Fibroblast of the conjunctiva (primary cell): Measurements from ENCODE around the gene TEX52.
A peak's percentile ranks its signal among the peaks of the same experiment; 100 is the strongest.
"Not testable (repeated sequence)": the region's sequence is repeated elsewhere in the genome, so short reads cannot be mapped to it uniquely, and the experiment has no call there.

Experiments
- DNase-seq: peaks from one replicate; pipeline ENCODE4 v3.0.0-alpha.2; 2010; ENCODE audit warnings: low read depth

Gene TEX52

DNA sequence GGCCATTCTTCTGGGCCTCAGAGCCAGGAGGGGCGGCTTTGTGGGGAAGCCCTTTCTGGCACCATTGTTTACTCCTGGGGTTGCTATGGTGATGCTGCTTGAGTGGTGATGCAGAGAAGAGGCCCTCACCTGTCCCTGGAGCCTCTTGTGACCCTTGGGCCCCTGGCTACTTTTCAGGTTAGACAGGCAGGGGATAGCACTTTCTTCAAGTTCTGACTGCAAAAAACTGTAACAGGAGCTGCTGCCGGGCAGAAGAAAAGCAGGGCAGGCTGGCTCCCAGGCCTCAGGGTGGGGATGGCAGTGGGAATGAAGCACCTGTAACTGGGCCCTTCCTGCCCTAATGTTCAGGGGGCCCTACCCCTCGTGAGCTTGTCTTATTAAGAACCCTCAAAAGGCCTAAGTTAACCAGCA lies at the start of gene TEX52:
TSS of gene TEX52 (minus strand) at position 19 of the 411 bp plus-strand sequence. CDS start at position 6, 13 bp downstream.
- DNase-seq: no peak

DNA sequence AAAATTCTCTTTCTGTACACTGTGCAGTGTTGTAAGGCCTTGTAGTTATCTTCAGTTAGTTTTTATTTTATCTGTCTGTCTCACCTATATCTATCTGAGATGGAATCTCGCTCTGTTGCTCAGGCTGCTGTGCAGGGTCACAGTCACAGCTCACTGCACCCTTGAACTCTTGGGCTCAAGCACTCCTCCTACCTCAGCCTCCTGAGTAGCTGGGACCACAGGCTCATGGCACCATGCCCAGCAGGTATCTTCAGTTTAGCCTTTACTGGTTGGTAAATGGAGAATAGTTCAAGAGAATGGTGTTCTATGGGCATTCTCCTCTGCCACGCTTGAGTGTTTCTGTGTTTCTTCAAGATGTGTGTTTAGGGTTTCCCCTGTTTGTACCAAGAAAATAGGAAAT lies 47.4 kb upstream of the TEX52 start:
- DNase-seq: no peak

DNA sequence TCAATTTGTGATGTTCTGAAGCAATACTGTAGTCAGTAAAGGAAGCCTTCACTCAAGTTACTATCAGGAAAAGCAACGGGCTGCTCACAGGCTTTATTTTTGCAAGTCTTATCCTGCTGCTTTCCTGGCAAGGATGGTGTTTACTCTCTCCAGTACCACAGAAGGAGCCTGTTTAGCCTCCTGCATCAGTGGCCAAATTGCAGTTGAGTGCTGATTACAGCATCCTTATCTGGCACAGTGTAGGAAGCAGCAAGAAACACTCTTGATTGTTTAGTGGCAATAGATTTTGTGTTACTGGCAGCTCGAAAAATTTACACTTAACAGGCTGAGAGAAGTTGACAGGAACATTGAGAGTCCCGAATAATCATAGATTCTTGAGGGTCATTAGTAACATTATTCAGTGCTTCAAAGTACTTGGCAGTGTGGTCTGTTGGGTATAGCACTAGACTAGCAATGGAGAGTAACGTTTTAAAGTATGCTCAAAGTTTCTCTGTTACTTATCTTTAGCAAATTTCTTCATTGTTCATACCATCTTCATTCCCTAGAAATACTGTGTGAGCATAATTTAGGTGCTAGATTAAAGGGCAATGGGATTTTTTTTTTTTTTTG lies 45.5 kb upstream of the TEX52 start:
- DNase-seq: no peak

DNA sequence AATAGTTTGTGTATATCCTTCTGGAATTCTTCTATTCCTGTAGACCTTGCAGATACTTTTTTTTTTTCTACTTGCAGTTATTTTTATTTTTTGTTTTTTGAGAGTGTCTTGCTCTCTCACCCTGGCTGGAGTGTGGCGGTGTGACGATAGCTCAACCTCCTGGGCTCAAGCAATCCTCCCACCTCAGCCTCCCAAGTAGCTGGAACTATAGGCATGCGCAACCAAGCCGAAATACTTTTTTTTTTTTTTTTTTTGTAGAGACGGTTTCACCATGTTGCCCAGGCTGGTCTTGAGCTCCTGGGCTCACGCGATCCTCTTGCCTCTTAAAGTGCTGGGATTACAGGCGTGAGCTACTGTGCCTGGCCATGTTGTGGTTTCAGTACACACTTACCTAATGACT lies 43.8 kb upstream of the TEX52 start:
- no peak for DNase-seq

DNA sequence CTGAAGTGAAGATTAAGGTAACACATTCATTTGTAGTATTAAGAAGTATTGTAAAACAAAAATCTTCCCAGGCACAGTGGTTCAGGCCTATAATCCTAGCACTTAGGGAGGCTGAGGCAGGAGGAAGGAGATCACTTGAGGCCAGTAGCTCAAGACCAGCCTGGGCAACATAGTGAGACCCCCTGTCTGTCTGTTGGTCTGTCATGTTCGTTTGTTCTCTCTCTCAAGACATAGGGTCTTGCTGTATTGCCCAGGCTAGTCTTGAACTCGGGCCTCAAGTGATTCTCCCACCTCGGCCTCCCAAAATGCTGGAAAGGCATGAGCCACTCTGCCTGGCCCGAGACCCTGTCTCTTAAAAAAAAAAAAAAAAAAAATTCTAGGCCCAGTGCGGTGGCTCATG lies 40.6 kb upstream of the TEX52 start:
- no peak for DNase-seq

DNA sequence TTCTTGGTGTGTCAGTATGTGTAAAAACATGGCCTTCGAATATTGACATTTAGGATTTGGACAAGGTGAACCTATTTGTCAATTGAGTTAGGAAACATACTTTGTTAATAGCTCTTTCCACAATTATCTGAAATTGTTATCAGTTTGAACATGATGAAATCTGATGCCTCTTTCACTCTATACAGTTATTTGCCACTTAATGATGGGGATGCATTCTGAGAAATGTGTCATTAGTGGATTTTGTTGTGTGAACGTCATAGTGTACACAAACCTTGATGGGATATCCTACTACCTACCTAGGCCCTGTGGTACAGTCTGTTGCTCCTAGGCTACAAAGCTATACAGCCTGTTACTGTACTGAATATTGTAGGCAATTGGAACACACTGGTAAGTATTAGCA lies 38.7 kb upstream of the TEX52 start:
- DNase-seq: no peak

DNA sequence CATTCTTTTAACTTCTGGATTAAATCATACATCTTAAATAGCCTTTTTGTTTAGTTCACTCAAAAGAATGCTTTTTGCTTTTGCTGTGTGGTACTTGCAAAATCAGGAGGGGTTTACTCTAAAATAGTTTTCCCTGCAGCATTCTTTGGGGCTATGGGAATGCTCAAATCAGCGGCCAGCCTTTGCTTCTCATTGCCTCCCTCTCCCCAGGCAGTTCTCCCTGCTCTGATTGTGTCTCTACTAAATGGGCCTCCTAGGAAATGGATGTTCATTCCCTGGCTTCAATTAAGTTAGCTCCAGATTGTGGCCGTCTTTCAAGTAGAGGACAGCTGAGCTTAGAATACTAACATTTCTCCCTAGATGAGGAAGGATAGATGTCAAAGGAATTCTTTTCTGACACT lies 38.2 kb upstream of the TEX52 start:
- no peak for DNase-seq

DNA sequence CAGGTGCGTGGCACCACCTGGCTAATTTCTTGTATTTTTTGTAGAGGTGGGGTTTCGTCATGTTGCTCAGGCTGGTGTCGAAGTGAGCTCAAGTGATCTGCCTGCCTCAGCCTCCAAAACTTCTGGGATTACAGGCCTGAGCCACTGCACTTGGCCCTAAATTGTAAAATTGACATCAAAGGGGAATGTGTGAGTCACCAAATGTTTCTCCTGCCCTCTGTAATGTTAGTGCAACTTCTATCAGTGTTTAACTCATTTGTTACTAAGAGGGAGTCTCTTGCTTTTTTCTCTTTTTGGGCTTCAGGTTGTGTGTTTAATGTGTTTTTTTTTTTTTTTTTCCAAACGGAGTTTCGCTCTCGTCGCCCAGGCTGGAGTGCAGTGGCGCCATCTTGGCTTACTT lies 36.2 kb upstream of the TEX52 start:
- peak; percentile 90 for DNase-seq

DNA sequence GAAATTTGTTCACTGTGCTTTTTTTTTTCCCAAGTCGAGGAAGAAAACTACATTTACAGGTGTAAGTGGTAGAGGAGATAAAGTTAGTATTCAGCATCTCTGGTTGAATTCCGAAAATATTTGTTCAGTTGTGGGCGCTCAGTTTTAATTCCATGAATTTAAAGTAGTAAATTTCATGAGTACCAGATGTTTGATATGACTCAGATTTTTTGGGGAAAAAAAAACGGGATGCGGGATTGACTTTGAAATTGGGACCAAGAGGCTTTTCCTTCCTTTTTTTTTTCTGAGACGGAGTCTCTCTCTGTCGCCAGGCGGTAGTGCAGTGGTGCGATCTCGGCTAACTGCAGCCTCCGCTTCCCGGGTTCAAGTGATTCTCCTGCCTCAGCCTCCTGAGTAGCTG lies 35.4 kb upstream of the TEX52 start:
- DNase-seq: no peak

DNA sequence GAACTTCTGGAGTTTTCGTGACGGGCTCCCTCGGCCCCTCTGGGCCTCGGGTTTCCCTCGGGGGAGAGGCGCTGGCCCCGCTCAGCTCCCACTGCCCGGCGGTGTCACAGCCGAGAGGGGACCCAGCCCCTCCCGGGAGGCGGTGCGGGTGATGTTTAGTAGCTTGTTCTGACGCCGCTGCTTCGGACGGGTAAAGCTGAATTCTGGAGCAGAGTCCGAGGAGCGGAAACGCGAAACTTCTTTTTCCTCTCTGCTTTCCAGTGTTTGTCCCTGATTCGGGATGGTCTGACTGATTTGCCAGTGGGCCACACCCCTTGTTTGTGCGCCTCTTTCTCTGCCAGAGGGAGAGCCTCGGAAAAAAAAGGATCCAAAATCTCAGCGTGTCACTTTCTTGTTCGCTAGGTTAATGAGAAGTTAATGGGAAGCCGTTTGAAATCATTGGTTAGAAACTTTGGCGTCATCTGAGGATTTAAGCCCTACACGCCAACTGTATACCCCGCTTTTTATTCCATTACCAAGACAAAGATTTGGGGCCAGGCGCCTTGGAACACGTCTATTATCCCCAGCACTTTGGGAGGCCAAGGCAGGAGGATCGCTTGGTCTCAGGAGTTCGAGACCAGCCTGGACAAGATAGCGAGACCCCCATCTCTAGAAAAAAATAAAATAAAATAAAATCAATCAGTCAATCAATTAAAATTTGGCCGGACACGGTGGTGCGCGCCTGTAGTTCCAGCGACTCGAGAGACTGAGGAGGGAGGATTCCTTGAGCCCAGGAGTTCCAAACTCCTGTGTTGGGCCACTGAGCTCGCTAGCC lies 34.6 kb upstream of the TEX52 start:
- DNase-seq: peak; percentile 58

DNA sequence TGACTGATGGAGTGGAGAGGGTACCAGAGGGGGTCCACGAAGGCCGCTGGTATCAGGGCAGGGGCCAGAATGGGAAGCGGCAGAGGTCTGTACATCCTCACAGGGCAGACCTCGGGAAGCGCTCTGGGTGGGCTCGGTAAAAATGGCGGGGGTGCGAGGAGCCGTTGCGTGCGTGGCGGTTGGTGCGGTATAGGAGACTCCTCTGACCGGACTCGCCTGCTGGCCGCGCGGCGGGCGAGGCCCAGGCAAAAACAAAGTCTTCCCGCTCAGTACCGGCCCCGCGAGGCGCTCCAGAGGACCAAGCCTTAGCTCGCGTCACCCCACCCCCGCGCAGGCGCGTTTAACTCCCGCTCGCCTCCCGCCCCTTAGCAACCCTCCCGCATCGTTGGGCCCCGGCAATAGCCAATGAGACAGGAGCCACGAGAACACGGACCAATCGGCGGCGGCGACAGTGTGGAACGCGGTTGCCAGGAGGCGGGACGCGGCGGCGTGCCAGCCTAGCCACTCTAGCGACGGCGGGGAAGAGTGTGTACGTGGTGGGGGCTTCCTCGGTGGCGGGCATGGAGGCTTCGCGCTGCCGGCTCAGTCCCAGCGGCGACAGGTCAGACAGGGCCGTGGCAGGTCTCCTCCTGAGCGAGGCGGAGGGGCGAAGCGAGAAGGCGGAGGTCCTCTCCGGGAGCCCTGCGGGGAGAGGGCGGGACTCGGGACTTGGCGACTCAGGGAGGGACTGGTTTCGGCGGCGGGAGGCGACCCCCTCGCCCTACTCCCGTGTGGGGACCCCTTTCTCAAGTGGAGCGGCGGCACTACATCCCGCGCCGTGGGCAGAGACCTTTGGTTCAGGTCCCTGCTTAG lies 33.8 kb upstream of the TEX52 start, which contains the start of gene TULP3:
TSS of gene TULP3 (plus strand) at position 504 of the 852 bp plus-strand sequence. CDS start at position 561, 57 bp downstream.
- peak; percentile 96 for DNase-seq

DNA sequence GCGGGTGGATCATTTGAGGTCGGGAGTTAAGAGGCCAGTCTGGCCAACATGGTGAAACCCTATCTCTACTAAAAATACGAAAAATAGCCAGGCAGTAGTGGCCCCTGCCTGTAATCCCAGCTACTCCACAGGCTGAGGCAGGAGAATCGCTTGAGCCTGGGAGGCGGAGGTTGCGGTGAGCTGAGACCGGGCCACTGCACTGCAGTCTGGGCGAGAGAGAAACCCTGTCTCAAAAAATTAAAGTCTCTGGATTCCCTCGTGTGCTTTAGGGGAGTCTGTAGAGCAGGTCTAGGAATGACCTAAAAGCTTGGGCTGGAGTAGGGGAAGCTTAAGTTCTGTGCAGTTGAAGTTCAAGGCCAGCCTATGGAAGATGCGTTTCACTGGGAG lies 33.2 kb upstream of the TEX52 start:
- DNase-seq: no peak

DNA sequence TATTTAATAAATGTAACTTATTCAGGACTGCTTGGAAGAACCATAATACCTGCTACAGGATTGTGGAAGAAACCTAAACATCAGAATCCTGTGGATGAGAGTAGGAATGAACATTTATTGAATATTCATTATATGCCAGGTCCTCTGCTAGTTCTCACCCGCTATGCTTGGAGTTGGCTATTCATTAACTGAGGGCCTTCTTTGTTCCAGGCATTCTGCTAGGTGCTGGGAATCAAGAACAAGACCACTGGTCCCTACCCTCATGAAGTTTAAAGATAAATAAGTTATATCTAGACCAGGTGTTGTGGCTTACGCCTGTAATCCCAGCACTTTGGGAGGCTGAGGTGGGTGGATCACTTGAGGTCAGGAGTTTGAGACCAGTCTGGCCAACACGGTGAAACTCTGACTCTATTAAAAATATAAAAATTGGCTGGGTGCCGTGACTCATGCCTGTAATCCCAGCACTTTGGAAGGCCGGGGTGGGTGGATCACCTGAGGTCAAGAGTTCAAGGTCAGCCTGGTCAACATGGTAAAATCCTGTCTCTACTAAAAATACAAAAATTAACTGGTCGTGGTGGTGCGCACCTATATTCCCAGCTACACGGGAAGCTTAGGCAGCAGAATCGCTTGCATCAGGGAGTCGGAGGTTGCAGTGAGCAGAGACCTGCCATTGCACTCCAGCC lies 30.1 kb upstream of the TEX52 start:
- DNase-seq: no peak

DNA sequence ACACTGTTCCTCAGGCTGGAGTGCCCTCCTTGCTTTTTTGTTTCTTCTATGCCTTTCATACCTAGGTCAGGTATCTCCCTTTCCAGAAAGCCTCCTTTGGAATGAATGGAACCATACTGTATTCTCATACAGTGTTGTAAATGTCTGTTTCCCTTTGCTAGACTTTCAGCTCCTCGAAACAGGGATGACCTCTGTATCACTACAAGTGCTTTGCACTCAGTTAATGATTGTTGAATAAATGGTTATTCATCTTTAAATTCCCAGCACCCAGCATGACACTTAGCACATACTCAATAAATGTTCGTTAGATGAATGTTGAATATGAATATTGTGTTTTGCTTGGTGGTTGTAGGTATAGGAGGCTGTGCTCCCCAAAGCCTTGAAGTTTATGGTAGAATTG lies 28.0 kb upstream of the TEX52 start:
- no peak for DNase-seq

DNA sequence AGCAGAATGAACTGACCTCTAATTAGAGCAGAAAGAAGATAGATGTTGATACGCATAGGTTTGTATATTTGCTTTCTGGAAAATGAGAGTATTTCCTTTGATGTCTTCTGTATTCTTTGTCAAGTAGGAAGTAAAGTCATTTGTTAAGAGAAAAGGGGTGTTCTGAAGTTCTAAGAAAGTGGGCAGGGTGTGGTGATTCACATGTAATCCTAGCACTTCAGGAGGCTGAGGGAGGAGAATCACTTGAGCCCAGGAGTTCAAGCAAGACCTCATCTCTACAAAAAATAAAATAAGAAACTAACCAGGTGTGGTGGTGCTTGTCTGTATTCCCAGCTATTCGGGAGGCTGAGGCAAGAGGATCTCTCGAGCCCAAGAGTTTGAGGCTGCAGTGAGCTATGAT lies 23.0 kb upstream of the TEX52 start:
- DNase-seq: no peak

DNA sequence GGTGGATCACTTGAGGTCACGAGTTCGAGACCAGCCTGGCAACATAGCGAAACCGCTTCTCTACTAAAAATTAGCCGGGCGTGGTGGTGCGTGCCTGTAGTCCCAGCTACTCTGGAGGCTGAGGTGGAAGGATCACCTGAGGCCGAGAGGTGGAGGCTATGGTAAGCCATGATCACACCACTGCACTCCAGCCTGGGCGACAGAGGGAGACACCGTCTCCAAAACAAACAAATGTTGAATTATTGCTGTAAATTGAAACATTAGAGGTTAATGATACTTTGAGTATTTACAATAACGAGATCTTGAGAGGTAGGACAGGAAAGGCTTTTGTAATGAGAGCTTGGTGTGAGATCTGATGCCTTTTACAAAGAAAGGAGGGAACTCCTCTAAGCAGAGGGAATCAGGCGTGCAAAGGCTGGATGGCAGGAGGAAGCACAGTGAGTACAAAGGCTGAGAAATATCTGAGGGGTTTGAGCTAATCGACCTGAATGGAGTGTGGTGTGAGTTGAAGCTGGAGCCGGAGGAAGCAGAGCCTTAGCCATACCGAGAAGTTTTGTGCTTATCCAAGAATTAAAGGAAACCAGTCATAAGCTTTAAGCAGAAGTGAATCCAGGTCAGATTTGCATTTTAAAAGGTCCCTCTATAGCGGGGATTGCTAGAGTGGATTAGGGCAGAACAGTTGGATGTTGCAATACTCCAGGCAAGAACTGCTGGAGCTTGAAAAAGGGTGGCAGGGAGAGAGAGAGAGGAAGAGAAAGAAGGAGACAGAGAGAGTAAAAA lies 21.3 kb upstream of the TEX52 start:
- DNase-seq: peak; percentile 51

DNA sequence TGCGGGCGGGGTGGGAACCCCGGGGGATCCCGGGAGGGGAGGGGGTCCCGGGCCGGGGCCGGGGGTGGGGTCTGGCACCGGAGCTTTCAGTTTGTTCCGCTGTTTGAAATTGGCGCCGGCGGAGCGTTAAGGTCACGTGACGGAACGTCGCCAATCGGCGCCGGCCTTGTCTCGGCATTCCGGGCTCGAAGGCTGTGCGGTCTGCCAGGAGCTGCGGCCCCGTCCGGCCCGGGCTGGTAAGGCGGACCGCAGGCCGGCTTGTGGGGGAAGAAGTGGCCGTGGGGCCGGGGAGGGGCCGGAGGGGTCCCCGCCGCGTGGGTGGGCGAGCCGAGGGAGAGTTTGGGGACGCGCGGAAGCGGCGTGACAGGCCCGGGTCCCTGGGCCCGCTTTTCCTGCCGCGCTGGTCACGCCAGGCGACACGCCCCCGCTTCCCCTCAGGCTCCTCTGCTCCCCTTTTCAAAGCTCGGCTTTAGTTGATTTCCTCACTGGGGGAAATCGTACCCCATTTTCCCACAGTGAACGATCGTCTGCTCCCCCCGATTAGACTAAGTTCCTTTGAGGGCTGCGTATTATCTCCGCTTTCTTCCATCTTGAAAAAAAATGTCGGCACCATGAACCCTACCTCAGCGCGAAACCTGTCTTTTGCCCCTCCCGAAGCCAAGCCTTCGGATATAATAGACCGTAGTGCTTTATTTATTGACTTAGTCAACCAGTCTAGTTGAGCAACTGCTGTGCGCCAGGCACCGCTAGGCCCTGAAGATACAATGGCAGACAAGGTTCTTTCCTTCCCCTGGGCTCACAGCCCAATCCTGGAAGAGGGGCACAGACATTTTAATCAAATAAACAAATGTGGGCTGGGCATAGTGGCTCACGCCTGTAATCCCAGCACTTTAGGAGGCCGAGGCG lies 20.5 kb upstream of the TEX52 start, which contains the start of the genes FOXM1 and RHNO1:
TSS of gene FOXM1 (minus strand) at position 128 of the 906 bp plus-strand sequence. CDS start 2,696 bp downstream, outside the sequence.
TSS of gene RHNO1 (plus strand) at position 177 of the 906 bp plus-strand sequence. CDS start 8,144 bp downstream, outside the sequence.
- DNase-seq: peak; percentile 84

DNA sequence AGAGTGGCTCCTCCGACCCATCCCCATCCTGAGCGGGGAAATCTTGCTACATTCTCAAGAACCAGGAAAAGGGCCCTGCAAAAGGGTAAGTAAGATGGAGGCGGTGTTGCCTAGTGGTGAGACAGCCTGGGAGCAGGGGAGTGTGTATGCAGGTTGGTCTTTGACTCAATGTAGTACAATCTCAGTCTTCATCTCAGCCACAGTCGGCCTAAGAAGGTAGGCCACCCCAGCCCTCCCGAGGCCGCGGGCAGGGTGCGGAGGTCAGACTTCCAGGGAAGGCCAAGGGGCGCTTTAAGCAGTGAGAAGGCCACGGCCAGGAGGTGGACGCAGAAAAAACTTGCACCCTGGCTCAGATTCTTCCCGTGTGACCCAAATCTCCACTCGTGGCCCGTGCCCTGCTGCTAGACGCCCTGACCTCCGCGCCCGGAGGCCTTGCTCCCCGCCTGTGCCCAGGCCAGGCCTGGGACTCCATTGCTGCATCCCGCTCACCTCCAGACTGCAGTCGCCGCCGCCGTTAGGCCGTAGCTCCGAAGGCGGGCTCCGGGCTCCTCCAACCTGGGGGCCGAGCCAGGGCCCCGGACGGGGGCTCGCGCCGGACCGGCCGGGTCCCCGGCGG lies 19.7 kb upstream of the TEX52 start:
- DNase-seq: no peak

DNA sequence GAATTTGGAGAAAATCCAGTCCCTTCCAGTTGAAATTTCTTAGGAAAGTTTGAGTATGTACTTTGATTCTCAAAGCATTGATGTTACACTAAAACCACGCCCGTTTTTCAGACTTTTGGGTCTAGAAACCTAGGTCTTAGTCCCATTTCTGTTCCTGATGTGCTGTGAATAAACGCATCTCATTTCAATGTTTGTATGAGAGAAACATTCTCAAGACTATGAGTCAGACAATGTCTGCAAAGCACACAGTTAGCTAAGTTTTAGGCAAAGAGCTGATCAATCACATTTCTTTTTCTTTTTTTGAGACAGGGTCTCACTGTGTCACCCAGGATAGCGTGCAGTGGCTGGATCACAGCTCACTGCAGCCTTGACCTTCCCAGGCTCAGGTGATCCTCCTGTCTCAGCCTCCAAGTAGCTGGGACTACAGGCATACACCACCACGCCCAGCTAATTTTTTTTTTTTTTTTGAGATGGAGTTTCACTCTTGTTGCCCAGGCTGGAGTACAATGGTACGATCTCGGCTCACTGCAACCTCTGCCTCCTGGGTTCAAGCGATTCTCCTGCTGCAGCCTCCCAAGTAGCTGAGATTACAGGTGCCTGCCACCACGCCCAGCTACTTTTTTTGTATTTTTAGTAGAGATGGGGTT lies 12.3 kb upstream of the TEX52 start:
- DNase-seq: not testable (repeated sequence)
